CD4-positive, alpha-beta memory T cell (primary cell): ENCODE results near the gene RPL11. TPM values are rescaled to one million over a fixed set of nuclear protein-coding genes. Genes with fewer than 3 reads are reported as not detected.

ENCODE experiments used
- CTCF ChIA-PET: fragments of 350-600 bp; sonication (Branson Sonifier 250); formaldehyde crosslinking; loops from one replicate; lab custom pipeline; 2021; ENCODE audit warnings: inconsistent platforms; ENCODE audit not compliant: partially characterized antibody; lab: Charles Lee
- POLR2A ChIA-PET: fragments of 350-600 bp; sonication (Branson Sonifier 250); formaldehyde crosslinking; loops from one replicate; lab custom pipeline; 2021; ENCODE audit not compliant: partially characterized antibody; lab: Charles Lee
- DNase-seq, 5 donors: peaks; one replicate each; pipeline versions ENCODE4 v3.0.0 to v3.0.0-alpha.2; 2020 to 2022; ENCODE audit warnings: mixed read lengths in 1 of 5
- H3K27ac ChIP-seq: one replicate; pipeline ENCODE4 v1.7.0; 2013; ENCODE audit warnings: low read depth, low read length
- H3K27me3 ChIP-seq: 2 replicates; pipeline ENCODE4 v1.7.0; 2013; ENCODE audit warnings: mild to moderate bottlenecking, low read length, moderate library complexity; ENCODE audit not compliant: insufficient read depth
- H3K36me3 ChIP-seq: 2 replicates; pipeline ENCODE4 v1.7.0; 2013; ENCODE audit warnings: mild to moderate bottlenecking, low read length, moderate library complexity; ENCODE audit not compliant: insufficient read depth
- H3K4me1 ChIP-seq: 2 replicates; pipeline ENCODE4 v1.7.0; 2013; ENCODE audit warnings: mild to moderate bottlenecking, low read length, moderate library complexity; ENCODE audit not compliant: insufficient read depth
- H3K4me3 ChIP-seq, 2 donors: one replicate each; pipeline ENCODE4 v1.7.0; 2013; ENCODE audit warnings: low read length in 2 of 2, mild to moderate bottlenecking in 1 of 2
- H3K9me3 ChIP-seq, 2 donors: one replicate each; pipeline ENCODE4 v1.7.0; 2013; ENCODE audit warnings: low read length in 2 of 2, control low read depth in 1 of 2; ENCODE audit not compliant: control insufficient read depth in 1 of 2
- H3K27ac Mint-ChIP-seq, 7 donors: one replicate each; pipeline ENCODE4 v1.8.0; 2020 to 2021; ENCODE audit warnings: mixed read lengths in 7 of 7, mild to moderate bottlenecking in 6 of 7, inconsistent platforms in 3 of 7, moderate library complexity in 3 of 7
- H3K27me3 Mint-ChIP-seq, 2 donors: one replicate each; pipeline ENCODE4 v1.8.0; 2020 to 2021; ENCODE audit warnings: mixed read lengths in 2 of 2
- H3K36me3 Mint-ChIP-seq, 2 donors: one replicate each; pipeline ENCODE4 v1.8.0; 2020 to 2021; ENCODE audit warnings: mixed read lengths in 2 of 2, inconsistent platforms in 1 of 2, mild to moderate bottlenecking in 1 of 2
- H3K4me1 Mint-ChIP-seq, 4 donors: one replicate each; pipeline ENCODE4 v1.8.0; 2020 to 2021; ENCODE audit warnings: mixed read lengths in 4 of 4, mild to moderate bottlenecking in 1 of 4
- H3K4me3 Mint-ChIP-seq, 8 donors: one replicate each; pipeline ENCODE4 v1.8.0; 2020 to 2021; ENCODE audit warnings: mixed read lengths in 8 of 8, mild to moderate bottlenecking in 7 of 8, moderate library complexity in 6 of 8, inconsistent platforms in 3 of 8
- H3K9me3 Mint-ChIP-seq, 8 donors: one replicate each; pipeline ENCODE4 v1.8.0; 2020 to 2021; ENCODE audit warnings: mixed read lengths in 8 of 8, mild to moderate bottlenecking in 5 of 8, inconsistent platforms in 3 of 8, moderate library complexity in 1 of 8
- intact Hi-C: fragments of 100-400 bp; cut with micrococcal nuclease; formaldehyde crosslinking; loops from one replicate; pipeline ENCODE4 v1.15.1; 2023
- polyA plus RNA-seq, 2 donors: library from polyadenylated mRNA; unstranded; fragments of 300-500 nt; fragmentation: Illumina TruSeq; gene quantifications; one replicate each; pipeline ENCODE4 v1.2.3, GENCODE V29; 2021
- total RNA-seq, 2 experiments: library from RNA; stranded (reverse); gene quantifications; one replicate each; pipeline ENCODE4 v1.2.3, GENCODE V29; 2021

The RPL11 gene
- total RNA-seq, result 1,000 to 10,000 TPM; 1,919 to 2,088 TPM
- polyA plus RNA-seq, result 1,000 to 10,000 TPM; 1,255 to 1,467 TPM

- H3K9me3 Mint-ChIP-seq, result peaks cover 0 to 3% (median 0%) of the 10 kb centered on the region in 8 donors
- peak; percentile 85 to 92 (median 90) for DNase-seq
- Histone ChIP-seq H3K9me3 (no peaks in the 10 kb centered on the region), H3K4me3 (peak within 1 kb of the TSS; percentile 37 to 93), H3K27ac (peak within 1 kb of the TSS; percentile 91), H3K4me1 (peaks cover 47% of the 10 kb centered on the region), H3K36me3 (peaks cover 43% of the 10 kb centered on the region), H3K27me3 (no peaks in the 10 kb centered on the region)
- H3K4me1 Mint-ChIP-seq, result peaks cover 42 to 53% (median 45%) of the 10 kb centered on the region in 4 donors
- H3K36me3 Mint-ChIP-seq, result peaks cover 43 to 52% of the 10 kb centered on the region in 2 donors
- H3K27ac Mint-ChIP-seq, result peak within 1 kb of the TSS; percentile 87 to 98 (median 95)
- ChIA-PET POLR2A (interaction anchor here (0.6 to 2.9 kb wide), 19 partner anchors 9 to 673 kb away, joined by 3 to 40 read pairs (median 5); partner anchors contain the start of genes E2F2, ELOA, GALE and HMGCL), CTCF (interaction anchor here (0.7 to 1.6 kb wide), 8 partner anchors 9 to 673 kb away, joined by 3 to 11 read pairs (median 4); partner anchors contain the start of gene KDM1A)
- H3K27me3 Mint-ChIP-seq, result no peaks in the 10 kb centered on the region
- intact Hi-C loops, result loop anchor here (1.0 to 10.0 kb wide), 5 partner anchors 52 to 672 kb away; partner anchors contain the start of genes ELOA, FUCA1, KDM1A and LYPLA2
- H3K4me3 Mint-ChIP-seq, result peak within 1 kb of the TSS; percentile 93 to 99 (median 96)
These were observed at the start of gene RPL11 for GRCh38 chr1:23691499-23692307. Gene RPL11 (plus strand): TSS chr1:23691806. CDS start chr1:23691824, 18 bp downstream.

DNA sequence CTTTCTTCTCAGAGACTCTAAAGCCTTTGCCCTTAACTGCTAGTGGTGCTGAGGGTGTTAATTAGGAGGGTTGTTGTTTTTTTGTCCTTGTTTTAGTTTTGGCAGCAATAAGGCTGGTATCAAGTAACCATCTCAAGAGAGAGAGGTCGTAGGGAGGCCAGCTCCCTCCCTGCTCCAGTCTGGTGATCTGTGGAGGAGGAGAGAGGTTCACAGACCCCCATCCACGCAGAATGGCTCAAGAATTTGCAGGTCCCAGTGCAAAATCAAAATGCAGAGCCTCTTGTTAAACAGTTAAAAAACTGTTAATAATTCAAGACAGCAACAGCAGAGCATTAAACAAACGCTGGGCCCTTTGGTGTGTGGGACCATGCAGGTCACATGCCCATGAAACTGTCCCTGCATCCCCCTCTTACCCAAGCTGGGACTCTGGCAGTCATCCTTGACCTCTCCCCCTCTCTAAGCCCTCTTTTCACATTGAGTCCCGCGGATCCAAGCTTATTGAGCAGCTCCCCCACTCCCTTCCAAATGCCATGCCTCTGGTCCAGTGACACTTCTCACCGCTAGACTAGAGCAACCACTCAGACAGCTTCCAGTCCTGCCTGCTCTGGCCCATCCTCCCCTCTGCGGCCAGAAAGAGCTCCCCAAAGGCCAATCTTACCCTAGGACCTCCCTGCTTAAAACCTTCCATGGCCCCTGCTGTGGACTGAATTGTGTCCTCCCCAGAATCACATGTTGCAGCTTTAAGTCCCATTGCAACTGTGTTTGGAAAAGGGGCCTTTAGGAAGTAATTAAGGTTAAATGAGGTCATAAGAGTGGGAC lies 47.7 kb upstream of the RPL11 start:
- Mint-ChIP-seq H3K4me1 (no peaks in the 10 kb centered on the region), H3K4me3 (no peak overlapping the region), H3K36me3 (no peaks in the 10 kb centered on the region), H3K9me3 (no peaks in the 10 kb centered on the region), H3K27ac (peak overlapping the region in 1 of 7 donors; percentile 60), H3K27me3 (peaks cover 0 to 3% of the 10 kb centered on the region in 2 donors)
- Histone ChIP-seq H3K9me3 (no peaks in the 10 kb centered on the region), H3K4me3 (no peak overlapping the region), H3K36me3 (no peaks in the 10 kb centered on the region), H3K27me3 (no peaks in the 10 kb centered on the region), H3K4me1 (no peaks in the 10 kb centered on the region), H3K27ac (no peak overlapping the region)
- intact Hi-C loops, result no loop called here
- ChIA-PET CTCF (interaction anchor here (0.9 to 20.9 kb wide), 5 partner anchors 9 to 147 kb away, joined by 3 to 1081 read pairs (median 4); partner anchors contain the start of gene ID3), POLR2A (no interaction called here)
- DNase-seq, result no peak

DNA sequence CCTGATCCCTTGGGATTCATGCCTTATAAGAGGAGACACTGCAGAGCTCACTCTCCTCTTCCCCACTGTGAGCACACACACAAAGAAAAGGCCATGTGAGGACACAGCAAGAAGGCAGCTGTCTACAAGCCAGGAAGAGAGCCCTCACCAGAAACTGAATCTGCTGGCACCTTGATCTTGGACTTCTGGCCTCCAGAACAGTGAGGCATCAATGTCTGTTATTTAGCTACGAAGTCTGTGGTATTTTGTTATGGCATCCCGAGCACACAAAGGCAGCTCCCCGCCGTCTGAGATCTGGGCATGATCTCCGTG lies 47.1 kb upstream of the RPL11 start:
- no peaks in the 10 kb centered on the region for H3K4me1 ChIP-seq
- no peak overlapping the region for H3K4me3 ChIP-seq
- Mint-ChIP-seq H3K4me3 (no peak overlapping the region), H3K36me3 (no peaks in the 10 kb centered on the region), H3K4me1 (no peaks in the 10 kb centered on the region), H3K27me3 (peaks cover 0 to 3% of the 10 kb centered on the region in 2 donors), H3K27ac (no peak overlapping the region), H3K9me3 (no peaks in the 10 kb centered on the region)
- H3K27ac ChIP-seq, result no peak overlapping the region
- ChIA-PET POLR2A (no interaction called here), CTCF (interaction anchor here (0.9 to 20.9 kb wide), 5 partner anchors 10 to 147 kb away, joined by 3 to 1081 read pairs (median 4); partner anchors contain the start of gene ID3)
- no peaks in the 10 kb centered on the region for H3K36me3 ChIP-seq
- DNase-seq, result no peak
- H3K27me3 ChIP-seq, result no peaks in the 10 kb centered on the region
- H3K9me3 ChIP-seq, result no peaks in the 10 kb centered on the region
- intact Hi-C loops, result no loop called here

DNA sequence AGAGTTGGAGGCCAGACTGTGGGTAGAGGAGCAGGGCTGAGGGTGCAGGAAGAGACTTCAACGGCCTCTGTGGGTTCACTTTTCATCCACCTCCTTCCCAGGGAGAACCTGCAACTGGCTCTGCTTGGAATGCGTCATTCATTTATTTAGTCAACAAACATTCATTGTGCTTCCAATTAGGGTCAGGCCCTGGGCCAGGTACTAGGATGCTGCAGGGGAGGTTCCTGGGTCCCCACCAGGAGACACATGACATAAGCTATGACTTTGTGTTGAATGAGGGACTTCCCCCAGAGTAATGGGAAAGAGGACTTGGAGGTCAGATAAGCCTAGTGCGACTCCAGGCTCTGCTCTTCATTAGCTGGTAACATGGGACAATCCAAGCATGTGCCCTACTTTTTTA lies 46.3 kb upstream of the RPL11 start:
- no peaks in the 10 kb centered on the region for H3K27me3 ChIP-seq
- CTCF ChIA-PET, result interaction anchor here (1.0 to 20.9 kb wide), 5 partner anchors 10 to 148 kb away, joined by 3 to 1081 read pairs (median 4); partner anchors contain the start of gene ID3
- H3K27ac Mint-ChIP-seq, result no peak overlapping the region

GRCh38 chr1:23646091-23646490 lies 45.5 kb upstream of the RPL11 start:
- intact Hi-C loops, result no loop called here
- H3K4me1 ChIP-seq, result no peaks in the 10 kb centered on the region
- Mint-ChIP-seq H3K9me3 (no peaks in the 10 kb centered on the region), H3K4me1 (no peaks in the 10 kb centered on the region), H3K4me3 (no peak overlapping the region), H3K36me3 (no peaks in the 10 kb centered on the region), H3K27ac (peak overlapping the region in 1 of 7 donors; percentile 22), H3K27me3 (peaks cover 2 to 3% of the 10 kb centered on the region in 2 donors)
- DNase-seq, result no peak
- ChIA-PET CTCF (interaction anchor here (1.0 to 20.9 kb wide), 5 partner anchors 9 to 118 kb away, joined by 3 to 1081 read pairs (median 3); partner anchors contain the start of gene ID3), POLR2A (no interaction called here)
- no peaks in the 10 kb centered on the region for H3K27me3 ChIP-seq
- H3K36me3 ChIP-seq, result no peaks in the 10 kb centered on the region
- no peaks in the 10 kb centered on the region for H3K9me3 ChIP-seq
- H3K4me3 ChIP-seq, result no peak overlapping the region
- no peak overlapping the region for H3K27ac ChIP-seq

More for the DNA sequence above, 46.3 kb upstream of the RPL11 start:
- Mint-ChIP-seq H3K4me3 (no peak overlapping the region), H3K9me3 (no peaks in the 10 kb centered on the region), H3K36me3 (no peaks in the 10 kb centered on the region), H3K4me1 (no peaks in the 10 kb centered on the region), H3K27me3 (peaks cover 0 to 3% of the 10 kb centered on the region in 2 donors)
- DNase-seq, result no peak
- intact Hi-C loops, result no loop called here
- Histone ChIP-seq H3K36me3 (no peaks in the 10 kb centered on the region), H3K27ac (no peak overlapping the region), H3K4me3 (no peak overlapping the region), H3K9me3 (no peaks in the 10 kb centered on the region), H3K4me1 (no peaks in the 10 kb centered on the region)
- POLR2A ChIA-PET, result no interaction called here

DNA sequence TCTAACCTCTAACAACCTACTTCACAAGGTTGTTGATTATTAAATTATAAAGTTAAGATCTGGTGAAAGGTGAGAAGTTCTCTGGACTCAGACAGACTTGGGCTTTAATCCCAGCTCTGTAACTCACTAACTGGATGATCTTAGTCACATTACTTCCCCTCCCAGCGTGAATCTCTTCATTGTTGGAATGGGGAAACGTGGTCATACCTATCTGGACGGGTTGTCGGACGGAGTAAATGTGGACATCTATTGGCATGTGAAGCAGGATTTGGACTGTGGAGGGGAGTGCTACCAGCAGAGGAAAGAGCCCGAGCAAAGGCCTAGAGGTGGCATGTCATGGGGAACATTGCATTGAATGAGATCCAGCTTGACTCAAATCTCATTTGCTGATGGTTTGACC lies 45.1 kb upstream of the RPL11 start:
- no peak for DNase-seq
- intact Hi-C loops, result no loop called here
- H3K4me3 Mint-ChIP-seq, result no peak overlapping the region
- H3K27me3 ChIP-seq, result no peaks in the 10 kb centered on the region
- no peak overlapping the region for H3K4me3 ChIP-seq
- POLR2A ChIA-PET, result no interaction called here
- peaks cover 2 to 3% of the 10 kb centered on the region in 2 donors for H3K27me3 Mint-ChIP-seq
- CTCF ChIA-PET, result interaction anchor here (1.2 to 20.9 kb wide), 5 partner anchors 9 to 150 kb away, joined by 3 to 1081 read pairs (median 4); partner anchors contain the start of gene ID3
- no peak overlapping the region for H3K27ac Mint-ChIP-seq
- H3K27ac ChIP-seq, result no peak overlapping the region
- no peaks in the 10 kb centered on the region for H3K9me3 Mint-ChIP-seq
- no peaks in the 10 kb centered on the region for H3K9me3 ChIP-seq
- H3K36me3 Mint-ChIP-seq, result no peaks in the 10 kb centered on the region
- H3K36me3 ChIP-seq, result no peaks in the 10 kb centered on the region
- H3K4me1 Mint-ChIP-seq, result no peaks in the 10 kb centered on the region
- no peaks in the 10 kb centered on the region for H3K4me1 ChIP-seq
